HG03457 (cell line): ENCODE data around the gene FHIT.

Experiments used
- ATAC-seq: cut with Tn5 transposase; IDR thresholded peaks from one replicate; pipeline ENCODE4 v1.9.1; 2021; ENCODE audit warnings: moderate number of reproducible peaks; ENCODE audit not compliant: unreplicated experiment

Gene FHIT

GRCh38 chr3:59769127-59769750 is 1482.0 kb downstream of the FHIT start:
- no peak for ATAC-seq

DNA sequence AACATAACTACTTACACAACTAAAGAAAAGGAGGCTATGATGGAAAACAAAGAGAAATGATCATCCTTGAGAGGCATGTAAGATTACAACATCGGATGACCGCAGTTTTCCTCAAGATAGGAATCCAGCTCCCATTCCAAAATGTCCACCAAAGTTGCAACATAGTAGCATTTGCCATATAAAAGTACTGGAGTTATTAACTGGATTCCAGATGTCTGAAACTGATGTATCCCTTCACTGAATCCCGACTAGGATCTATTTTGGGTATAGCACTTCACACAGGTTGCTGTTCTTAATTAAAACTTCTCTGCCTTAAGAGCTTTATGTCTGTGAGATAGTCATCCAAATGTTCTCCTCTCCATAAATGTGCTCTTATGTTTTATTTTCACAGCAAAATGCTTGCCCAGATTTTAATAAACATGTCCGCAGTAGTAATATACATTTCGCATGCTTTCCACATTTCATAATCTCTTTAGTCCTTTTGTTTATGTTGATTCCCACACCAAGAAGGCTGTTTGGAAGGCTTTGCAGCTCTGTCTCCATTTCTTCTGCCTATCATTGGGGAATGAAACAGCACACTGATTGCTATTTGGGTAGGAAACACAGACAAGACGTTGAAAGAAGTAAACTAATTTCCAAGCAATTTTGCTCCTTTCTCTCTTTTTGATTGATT is 1484.9 kb downstream of the FHIT start:
- ATAC-seq, result no peak

- ATAC-seq, result no peak
Observed at GRCh38 chr3:59764171-59764570, 1487.1 kb downstream of the FHIT start.

DNA sequence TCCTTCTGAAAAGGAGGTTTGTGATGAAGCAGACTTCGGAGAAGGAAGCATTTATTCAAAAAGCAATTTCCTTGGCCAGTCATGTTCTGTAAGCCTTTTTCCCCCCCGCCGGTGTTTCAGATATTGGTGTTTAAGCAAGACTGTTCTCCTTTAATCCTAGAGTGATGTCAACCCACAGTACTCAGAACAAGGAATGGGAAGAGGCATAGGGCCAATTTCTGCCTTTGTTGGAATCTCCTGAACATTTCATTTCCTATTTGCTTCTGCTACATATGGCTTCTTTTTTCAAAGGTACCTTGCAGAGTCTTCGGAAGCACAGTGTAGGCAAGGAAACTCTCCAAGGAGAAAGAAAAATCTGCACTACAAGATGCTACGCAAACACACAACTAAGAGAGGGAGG is 1488.3 kb downstream of the FHIT start:
- no peak for ATAC-seq

DNA sequence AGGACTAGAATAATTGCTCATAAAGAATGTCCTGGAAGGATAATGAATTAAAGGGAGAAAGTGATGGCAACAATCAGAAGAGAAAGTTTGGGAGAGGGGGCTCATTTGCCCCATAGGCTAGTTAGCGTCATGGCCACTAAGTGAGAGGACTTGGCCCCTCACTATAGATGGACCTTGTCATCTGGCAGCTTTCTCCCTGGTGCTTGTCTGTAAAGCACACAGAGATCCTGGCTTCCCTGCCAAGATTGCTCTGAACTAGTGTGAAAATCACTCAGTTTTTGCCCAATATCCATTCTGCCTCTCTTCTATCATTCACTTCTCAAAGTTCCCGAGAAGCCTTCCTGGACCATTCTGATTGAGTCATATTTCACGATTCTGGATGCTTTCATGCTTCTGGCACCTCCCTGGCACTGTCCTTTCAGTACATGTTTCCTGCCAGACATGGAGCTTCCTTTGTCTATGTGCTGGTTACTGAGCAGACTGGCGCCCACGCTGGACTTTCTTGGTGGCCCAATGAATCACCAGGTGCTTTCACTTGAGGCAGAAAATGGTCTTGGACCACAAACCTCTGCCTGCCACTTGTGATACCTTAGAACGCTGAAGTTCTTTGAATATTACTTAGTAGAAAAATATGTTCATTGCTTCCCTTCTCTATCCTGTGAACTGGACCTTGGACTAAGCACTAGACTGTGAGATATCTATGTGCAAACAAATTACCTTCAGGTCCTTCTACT is 1491.8 kb downstream of the FHIT start:
- no peak for ATAC-seq

DNA sequence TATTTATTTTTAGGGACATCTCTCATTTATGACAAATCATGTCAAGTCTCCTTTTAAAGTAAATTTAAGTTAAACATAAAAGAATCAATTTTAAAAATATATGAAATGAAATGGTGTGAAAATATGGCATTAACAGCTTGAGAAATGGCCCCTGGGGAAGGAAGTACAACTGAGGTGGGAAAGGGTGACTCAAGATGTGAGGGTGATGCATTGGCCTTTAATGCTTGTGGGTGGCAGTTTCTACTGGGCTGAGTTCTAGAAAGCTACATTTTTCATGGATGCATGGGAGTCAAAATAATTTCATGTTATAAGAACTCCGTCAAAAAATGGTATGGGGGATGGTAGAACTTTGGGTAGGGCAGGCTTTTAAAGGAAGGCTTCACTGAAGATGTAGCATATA is 1492.6 kb downstream of the FHIT start:
- no peak for ATAC-seq

GRCh38 chr3:59756934-59757333 is 1494.3 kb downstream of the FHIT start:
- no peak for ATAC-seq

- no peak for ATAC-seq
Observed at GRCh38 chr3:59754456-59755129, 1496.7 kb downstream of the FHIT start.

DNA sequence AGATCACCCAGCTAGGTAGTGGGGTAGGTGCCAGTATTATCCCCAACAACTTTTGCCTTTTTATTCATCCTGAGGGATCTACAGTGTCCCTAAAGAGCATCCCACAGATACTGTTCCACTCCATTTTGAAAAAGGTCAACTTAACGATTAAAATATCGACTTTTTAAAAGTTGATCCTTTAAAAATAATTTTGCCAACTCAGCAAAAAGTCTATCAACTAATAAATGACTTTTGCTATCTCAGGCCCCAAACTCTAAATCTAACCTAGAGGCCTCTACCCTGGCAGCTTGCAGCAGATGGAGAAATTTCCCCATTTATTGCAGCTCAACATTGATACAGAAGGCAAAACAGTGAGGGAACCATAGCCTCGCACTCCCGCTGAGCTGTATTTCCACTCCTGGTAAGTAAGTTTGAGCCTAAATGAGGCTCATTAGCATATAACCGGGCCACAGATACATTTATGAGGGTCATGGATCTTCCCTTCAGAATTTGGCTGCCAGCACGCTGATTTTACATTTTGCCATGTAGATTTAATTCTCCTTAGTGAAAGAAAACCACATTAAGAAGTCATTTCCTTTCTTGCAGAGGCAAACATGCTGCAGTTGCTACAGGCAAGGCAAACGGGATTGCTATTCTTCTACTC is 1497.3 kb downstream of the FHIT start:
- ATAC-seq, result no peak

DNA sequence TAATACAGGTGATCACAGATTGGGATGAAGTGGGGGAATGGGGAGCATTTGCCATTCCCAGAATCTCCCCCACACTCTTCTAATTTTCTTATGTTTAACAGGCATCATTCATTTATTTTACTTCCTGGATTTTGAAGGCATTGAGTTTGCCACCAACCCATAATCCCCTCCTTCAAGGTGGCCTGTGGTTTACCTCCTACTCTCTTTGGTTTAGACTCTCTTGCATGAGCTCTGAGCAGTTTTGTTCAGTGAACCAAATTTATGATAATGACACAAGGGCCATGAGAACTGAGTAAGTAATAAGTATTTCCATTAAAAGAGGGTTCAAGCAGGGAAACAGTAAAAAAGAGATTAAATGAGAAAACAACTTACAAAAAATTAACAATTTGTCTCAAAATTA is 1498.3 kb downstream of the FHIT start:
- ATAC-seq, result no peak

DNA sequence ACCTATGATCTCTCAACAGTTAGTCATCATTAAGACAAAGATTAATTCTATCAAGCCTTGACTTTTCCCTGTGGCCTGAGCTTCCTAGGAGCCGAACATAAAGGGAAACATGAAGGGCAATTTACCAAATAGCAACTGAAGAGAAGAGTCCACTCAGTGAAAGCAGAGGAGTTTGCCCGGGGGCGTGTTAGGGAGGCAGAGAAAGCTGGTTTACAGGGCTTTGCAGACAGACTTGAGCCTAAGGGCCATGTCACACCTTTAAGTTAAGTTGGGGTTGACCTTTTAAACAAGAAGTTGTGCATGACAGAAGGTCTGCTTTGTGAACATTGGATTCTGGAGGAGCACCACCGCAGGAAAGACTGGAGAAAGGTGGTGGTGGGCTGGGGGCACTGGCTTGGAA is 1499.6 kb downstream of the FHIT start:
- no peak for ATAC-seq

DNA sequence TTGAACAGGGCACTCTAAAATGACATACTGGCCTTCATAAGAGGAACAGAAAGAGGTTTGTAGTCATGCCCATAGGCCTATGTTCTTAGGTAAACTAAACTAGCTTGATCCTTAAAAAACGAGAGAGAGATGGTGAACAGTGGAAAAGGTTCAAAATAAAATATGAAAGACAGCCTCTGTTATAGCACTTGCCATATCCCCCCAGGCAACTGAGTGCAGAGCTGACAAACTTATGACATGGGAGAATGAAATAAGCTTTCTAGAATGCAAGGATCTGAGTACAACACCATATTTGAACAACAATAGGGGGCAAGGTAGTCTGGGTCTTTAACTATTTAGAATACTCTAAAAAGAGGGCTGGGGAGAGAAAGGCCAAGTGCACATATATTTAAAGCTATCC is 1500.9 kb downstream of the FHIT start:
- ATAC-seq, result no peak

DNA sequence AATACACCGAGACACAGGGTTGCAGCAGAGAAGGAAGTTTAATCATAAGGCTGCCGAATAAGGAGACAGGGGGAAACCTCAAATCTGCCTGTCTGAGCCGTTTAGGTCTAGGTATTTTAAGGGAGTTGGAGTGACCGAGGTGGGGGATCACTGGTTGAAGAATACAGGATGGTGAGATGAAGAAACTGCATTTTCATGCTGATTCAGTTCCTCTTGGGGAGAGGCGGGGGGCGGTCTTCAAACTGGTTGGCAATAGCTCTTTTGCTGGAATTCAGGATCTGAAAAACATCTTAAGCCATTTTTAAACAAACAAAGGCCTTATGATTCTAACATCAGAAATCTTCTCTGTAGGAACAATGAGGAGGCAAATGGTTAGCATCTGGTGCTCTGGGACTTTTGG is 1502.0 kb downstream of the FHIT start:
- ATAC-seq, result no peak

DNA sequence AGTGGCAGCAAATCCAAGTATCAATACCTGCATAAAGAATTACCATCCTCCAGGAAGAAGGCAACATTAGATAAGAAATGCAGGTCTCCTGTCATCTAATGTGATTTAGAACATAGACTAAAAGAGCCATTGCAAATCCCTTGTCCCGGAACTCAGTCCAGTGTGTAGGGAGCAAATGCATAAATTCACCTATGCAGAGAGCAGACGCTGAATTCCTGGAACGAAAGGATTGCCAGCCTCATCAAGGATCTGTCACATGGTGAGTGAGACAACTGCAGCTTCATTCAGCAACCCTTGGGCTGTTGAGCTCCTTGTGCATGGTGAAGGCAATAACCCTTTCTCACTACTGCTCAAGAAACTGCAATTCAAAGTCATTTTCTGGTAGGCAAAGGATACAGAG is 1504.7 kb downstream of the FHIT start:
- no peak for ATAC-seq

- no peak for ATAC-seq
Observed at GRCh38 chr3:59737241-59737640, 1514.0 kb downstream of the FHIT start.

GRCh38 chr3:59734061-59734460 is 1517.2 kb downstream of the FHIT start:
- no peak for ATAC-seq

- no peak for ATAC-seq
Observed at GRCh38 chr3:59733041-59733809, 1518.0 kb downstream of the FHIT start.

GRCh38 chr3:59731943-59732342 is 1519.3 kb downstream of the FHIT start:
- ATAC-seq, result no peak

DNA sequence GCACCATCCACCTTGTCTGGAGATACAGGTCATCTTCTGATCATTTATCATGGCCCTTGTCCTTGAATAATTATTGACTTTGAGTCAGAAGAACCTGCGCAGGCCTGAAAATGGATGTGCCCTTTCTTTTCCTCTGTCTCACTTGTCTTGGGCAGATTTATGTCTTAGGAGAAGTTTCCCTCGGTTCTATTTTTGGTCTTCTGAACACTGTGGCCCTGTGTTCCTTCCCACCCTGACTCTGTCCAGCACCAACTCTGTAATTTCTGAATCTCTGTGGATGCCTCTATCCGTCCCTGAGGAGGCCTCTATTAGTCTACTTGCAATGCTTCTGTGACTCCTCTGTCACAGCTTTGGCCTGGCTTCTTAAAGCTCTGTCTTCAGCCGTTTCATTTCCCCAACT is 1520.7 kb downstream of the FHIT start:
- no peak for ATAC-seq

DNA sequence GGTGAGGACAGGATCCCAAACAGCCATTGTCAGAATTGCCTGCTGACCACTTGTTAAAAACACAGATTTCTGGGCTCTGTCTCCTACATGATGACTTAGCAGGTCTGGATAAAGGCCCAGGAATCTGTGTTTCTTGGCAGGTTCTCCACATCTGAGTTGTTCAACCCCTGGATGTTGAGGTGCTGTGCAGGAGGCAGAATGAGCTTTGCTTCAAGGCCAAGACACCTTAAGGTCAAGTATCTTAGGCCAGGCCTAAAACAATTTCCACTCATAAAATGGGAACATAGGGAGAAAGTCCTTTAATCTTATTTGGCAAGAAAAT is 1522.7 kb downstream of the FHIT start:
- ATAC-seq, result no peak
